ENCODE results near the gene PRAC2.
A peak's percentile ranks its signal among the peaks of the same experiment; 100 is the strongest.

The PRAC2 gene

GRCh38 chr17:48734333-48735061 is 11.5 kb downstream of the PRAC2 start:
- DNase-seq (ENCODE audit: low spot score) = no peak

GRCh38 chr17:48735062-48735351 is 12.0 kb downstream of the PRAC2 start:
- no peak for DNase-seq (ENCODE audit: low spot score)

- DNase-seq (ENCODE audit: low spot score) = no peak
These were observed 14.5 kb downstream of the PRAC2 start for GRCh38 chr17:48737330-48738043.

GRCh38 chr17:48738424-48738802 is 15.4 kb downstream of the PRAC2 start:
- DNase-seq (ENCODE audit: low spot score) = no peak

GRCh38 chr17:48738803-48739526 is 16.0 kb downstream of the PRAC2 start:
- DNase-seq (ENCODE audit: low spot score) = no peak

- no peak for DNase-seq (ENCODE audit: low spot score)
These were observed 17.6 kb downstream of the PRAC2 start for GRCh38 chr17:48740537-48740936.

DNA sequence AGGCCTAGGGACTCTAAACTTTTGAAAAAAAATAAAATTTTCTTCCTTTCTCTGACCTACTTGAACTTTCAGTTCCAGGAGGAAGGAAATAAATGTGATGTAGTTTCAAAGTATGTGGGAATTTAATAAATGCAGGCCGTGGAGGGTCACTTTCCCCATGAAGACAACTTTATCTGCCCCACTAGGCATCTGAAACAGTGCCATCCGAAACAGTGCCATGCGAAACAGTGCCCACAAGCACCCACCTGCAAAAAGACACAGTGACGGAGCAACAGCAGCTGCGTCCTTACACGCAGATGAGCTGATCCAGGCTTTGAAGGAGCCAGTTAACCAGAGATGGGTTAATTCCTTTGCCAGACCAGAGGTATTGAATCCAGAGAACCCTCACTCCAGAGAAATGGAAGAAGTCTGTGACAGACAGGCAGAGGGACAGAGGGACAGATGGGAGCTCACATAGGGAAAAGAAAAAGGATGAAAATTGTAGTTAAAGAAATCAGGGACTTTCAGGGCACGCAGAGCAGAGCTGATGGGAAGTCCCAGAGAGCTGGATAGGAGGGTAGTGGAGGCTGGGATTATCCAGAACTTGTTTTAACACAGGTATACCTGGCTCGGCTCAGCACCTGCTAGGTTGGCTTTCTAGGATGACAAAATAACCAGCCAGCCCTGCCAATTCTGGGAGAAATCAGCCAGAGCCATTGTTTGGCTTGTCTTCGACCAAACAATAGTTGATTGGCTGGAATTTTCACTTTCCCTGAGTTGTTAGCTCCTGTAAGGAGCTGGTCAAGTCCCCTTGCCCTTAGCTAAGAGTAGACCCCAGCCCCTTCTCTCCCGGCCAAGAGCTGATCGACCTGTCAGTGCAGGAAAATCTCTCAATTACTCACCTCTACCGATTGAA is 22.6 kb downstream of the PRAC2 start:
- DNase-seq (ENCODE audit: low spot score) = no peak

DNA sequence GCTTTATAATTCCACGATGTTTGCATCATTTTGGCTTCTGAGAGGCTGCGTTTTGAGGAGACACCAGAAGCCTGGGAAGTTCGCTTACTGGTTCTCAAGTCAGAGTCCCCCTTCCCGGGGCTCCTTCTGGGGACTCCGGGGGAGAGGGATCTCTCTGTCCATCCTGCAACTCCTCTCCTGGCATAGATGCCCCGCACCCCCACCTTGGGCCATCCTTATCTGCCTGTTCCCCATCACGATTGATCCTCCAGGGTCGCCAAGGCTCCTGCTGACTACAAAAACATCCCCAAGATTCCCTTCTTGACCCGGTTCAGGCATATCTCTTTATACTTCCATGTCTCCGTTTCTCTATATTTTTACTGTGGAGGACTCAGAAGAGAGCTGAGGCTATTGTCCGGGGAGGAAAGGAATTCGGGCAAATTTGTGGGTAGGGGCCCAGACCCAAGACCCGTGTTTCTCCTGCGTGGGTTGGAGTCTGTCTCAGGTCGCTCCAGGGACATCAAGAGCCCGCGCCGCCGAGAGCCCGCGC is 24.0 kb downstream of the PRAC2 start:
- DNase-seq (ENCODE audit: low spot score) = no peak

DNA sequence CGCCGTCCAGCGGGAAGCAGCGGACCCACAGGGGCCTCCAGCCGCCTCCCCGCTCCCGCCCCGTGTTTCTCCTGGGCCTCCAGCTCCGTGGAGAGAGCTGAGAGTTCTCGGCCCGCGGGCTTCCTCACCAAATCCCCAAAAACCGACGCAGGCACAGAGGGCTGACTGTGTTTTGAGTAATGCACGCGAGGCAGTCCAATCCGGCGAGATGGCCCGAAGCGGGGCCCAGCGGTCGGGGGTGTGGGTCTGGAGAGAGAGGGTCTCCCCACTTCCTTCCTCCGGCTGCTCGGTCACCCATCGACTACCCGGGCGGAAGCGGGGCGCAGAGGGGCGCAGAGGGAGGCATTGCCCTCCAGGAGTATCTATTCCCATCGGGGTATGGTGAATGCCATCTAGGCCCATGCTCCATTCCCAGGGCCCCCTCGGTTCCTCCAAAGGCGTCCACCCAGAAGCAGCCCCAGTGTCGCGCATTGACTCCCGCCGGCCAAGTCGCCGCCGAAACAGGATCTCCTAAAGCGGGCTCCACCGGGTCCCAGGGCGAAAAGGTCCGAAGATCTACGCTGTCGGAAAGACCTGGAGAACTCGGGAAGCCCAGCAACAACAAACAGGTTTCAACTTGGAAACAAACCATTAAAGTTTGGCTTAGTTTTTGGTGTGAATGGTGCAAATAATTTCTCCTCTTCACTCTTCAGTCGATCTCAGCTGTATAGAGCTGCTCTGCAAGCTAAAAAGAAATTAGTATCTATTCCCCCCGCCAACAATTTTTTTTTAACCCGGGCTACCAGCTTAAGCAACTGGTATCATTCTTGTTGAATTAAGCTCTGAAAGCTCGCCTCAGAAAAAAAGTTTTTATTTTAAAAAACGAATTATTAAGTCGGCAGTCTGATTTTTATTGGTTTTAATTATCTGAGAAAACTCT is 24.7 kb downstream of the PRAC2 start:
- DNase-seq (ENCODE audit: low spot score) = no peak

DNA sequence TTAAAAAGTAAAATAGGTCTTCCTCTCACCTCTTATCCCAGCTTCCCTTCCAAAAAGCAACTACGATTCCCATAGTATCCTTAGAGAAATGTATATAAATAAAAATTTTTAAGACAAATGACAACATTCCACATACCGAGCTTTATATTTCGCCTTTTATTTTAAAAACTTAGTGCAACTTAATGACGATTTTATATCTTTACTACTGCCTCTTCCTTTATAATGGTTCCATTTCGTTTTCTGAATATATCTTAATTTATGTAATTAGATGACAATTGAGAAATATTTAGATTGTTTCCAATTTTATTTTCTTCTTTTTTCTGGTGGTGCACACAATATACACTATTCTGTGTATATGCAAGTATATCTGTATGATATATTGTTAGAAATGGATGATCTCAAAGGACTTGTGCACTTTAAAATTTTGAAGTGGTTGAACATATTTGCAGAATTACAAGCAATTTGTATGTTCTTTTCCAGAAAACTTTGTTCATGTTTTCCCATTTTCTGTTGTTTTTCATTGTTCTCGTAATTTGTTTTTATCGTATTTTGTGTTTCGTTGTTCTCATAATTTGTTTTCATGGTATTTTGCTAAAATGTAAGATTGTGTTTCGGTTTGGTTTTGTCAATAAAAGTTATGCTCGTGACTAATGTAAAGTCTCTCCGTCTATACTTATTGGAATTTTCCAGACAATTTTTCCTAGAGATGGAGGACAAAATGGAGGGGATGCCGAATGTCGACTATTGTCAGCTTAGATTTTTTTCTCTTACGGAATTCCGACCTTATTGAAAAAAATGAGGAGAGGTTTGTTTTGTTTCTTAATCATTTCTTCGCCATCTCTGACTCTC is 26.0 kb downstream of the PRAC2 start:
- DNase-seq (ENCODE audit: low spot score) = no peak

GRCh38 chr17:48749621-48750553 is 26.9 kb downstream of the PRAC2 start:
- no peak for DNase-seq (ENCODE audit: low spot score)

- no peak for DNase-seq (ENCODE audit: low spot score)
These were observed 28.2 kb downstream of the PRAC2 start for GRCh38 chr17:48751172-48751571.

- no peak for DNase-seq (ENCODE audit: low spot score)
These were observed 28.9 kb downstream of the PRAC2 start for GRCh38 chr17:48751733-48752398.

- no peak for DNase-seq (ENCODE audit: low spot score)
These were observed 29.7 kb downstream of the PRAC2 start for GRCh38 chr17:48752399-48753288.

DNA sequence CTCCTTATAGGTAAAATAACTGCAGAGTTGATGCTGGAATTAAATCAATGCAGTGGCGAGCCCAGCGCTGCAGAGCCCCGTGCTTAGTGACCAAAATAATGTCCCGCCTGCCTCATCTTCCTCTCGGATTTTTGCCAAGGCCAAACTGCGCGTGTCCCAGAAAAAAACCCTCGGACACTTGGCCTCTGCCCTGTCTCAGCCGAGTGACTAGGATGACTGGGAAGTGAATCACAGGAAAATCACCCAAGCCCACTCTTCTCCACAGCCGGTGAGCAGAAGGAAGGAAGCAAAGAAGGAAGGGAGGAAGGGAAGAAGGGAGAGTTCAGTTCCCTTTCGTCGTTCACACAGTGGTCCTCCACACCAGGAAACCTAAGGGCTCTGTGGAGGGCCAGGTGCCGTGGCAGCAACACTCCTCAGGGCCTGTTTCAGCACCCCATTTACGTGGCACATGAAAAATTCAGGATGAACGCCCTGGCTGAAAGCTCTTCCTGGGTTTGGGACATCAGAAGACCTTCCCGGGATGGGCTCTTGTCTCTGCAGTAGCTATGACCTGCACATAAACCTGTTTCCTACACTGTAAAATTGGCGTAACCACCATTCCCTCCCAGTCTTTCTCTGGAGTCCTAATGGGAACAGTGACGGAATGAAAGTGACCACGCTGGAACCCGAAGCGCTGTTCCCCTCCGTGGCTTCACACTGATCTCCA is 31.0 kb downstream of the PRAC2 start:
- peak; percentile 43 for DNase-seq (ENCODE audit: low spot score)

DNA sequence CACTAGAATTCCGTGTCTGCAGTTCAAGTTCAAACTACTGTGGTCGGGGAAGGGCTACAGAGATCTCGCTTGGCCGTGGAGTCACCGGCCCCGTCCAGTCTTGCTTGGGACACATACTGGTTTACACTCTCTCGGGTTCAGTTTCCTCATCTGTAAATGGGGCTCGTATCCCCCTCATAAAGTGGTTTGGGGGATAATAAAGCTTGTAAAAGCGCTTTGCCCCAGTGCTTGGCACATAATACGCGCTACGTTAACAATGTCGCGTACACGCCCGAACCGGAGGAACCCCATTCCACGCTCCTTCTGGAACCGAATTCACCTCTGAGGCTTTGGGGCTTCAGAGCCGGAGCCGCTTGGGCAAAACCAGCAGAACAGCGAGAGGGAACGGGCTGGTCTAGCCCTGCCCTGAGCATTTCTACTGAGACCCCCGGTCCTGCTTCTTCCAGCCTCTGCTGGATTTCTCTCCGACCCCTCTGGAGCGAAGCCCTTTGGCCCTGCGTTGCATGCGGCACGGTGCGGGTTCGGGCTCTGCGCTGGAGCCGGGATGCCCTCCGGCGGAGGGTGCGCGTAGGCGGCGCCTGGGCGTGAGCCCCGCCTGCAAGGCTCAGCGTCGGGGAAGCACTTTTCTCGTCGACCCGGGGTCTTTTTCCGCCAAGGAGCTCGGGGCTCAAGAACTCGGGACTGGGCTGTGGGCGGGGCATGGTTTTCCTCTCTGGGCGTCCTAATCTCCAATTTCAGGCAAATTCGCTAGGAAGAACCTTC is 31.7 kb downstream of the PRAC2 start:
- no peak for DNase-seq (ENCODE audit: low spot score)

All from AG08395 (cell line).